Suprapubic skin (tissue), 4 donors: ENCODE measurements around the gene C22orf39.

Source experiments
- CTCF ChIP-seq, 2 donors: fragments of 200-600 bp in 1 of 2; fragments of 450-650 bp in 1 of 2; sonication (generic) in 1 of 2; IDR thresholded peaks; one replicate each; pipeline ENCODE4 v1.5.1; 2016 to 2019; ENCODE audit warnings: antibody characterized with exemption in 2 of 2, mild to moderate bottlenecking in 1 of 2, moderate library complexity in 1 of 2
- EP300 ChIP-seq: sonication (generic); formaldehyde crosslinking; IDR thresholded peaks from one replicate; pipeline ENCODE4 v1.6.1; 2017; ENCODE audit warnings: antibody characterized with exemption
- POLR2A ChIP-seq, 2 donors: fragments of 450-650 bp; IDR thresholded peaks; one replicate each; pipeline ENCODE4 v1.6.1; 2017; ENCODE audit warnings: antibody characterized with exemption in 2 of 2, mild to moderate bottlenecking in 2 of 2, moderate library complexity in 2 of 2
- POLR2AphosphoS5 ChIP-seq, 3 donors: sonication (generic); formaldehyde crosslinking; IDR thresholded peaks; one replicate each; pipeline ENCODE4 v1.6.1; 2017; ENCODE audit warnings: antibody characterized with exemption in 3 of 3

GRCh38 chr22:19478901-19479354 lies 31.4 kb upstream of the C22orf39 start, which contains the start of gene UFD1:
- TF ChIP-seq POLR2A (IDR thresholded peaks at IDR 0.05) (no peak), CTCF (IDR thresholded peaks at IDR 0.05) (no peak), EP300 (no peak), POLR2AphosphoS5 (IDR thresholded peaks at IDR 0.05) (peak in 2 of 3 donors; percentile 59 to 82)
